Measurements from ENCODE around the gene MED9. TPM values are rescaled to one million over a fixed set of nuclear protein-coding genes. Genes with fewer than 3 reads are reported as not detected.

Gene MED9
- polyA plus RNA-seq, 2 donors, result 6.7 to 8.6 TPM

DNA sequence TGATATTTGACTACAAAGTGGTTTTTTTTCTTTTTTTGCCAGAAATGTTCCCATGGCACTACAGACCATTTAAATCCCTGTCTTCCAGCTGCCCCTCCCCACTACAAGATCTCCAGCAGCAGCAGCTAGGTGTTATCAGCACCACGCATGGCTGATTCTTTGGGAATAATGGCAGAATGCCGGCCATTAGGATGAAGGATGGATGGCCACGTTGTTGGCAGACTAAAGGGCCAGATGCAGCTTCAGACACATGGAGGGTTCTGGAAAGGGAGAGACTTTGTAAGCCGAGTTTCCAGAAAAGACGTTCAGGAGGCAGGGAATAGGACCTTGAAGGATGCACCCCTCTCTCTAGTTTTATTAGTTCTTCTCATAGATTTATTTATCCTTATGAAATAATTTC is 10.3 kb upstream of the MED9 start:
- WGBS, 2 donors, result 55 to 69% methylated on average over 5 of the region's 5 CpGs
- no peaks in the 10 kb centered on the region for H3K36me3 ChIP-seq (ENCODE audit: control insufficient read depth in 2 of 2, insufficient read depth in 2 of 2, low read length in 1 of 2)
- H3K27me3 ChIP-seq (ENCODE audit: control insufficient read depth in 1 of 2, insufficient read depth in 2 of 2, low read length in 2 of 2), result no peaks in the 10 kb centered on the region
- no peaks in the 10 kb centered on the region for H3K4me1 ChIP-seq (ENCODE audit: control insufficient read depth in 2 of 2, insufficient read depth in 2 of 2, low read length in 1 of 2)
- no peak overlapping the region for H3K4me3 ChIP-seq (ENCODE audit: low read depth in 1 of 2, low read length in 2 of 2)
- H3K27ac ChIP-seq (ENCODE audit: low read depth in 2 of 2, low read length in 1 of 2), result no peak overlapping the region
- no peaks in the 10 kb centered on the region for H3K9me3 ChIP-seq (ENCODE audit: control insufficient read depth in 2 of 2, insufficient read depth in 1 of 2, low read depth in 1 of 2, low read length in 1 of 2)

DNA sequence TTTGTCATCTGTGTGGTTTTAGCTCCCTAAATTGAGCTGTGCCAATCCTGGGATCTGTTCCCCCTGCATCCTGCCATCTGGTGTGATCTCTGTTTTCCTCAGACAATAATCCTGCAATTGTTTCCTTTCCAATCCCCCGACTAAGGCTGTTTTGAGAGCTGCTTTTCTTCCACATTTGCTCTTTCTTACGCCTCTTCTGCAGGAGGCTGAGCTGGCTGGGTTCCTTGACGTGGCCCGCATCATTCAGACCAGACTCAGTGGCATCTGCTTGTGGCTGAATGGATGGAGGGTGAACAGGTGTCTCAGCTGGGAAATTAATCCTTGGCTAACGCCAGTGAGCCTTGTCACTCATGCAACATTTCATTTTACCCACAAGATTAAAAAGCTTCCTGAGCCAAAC is 9.8 kb upstream of the MED9 start:
- H3K4me1 ChIP-seq (ENCODE audit: control insufficient read depth in 2 of 2, insufficient read depth in 2 of 2, low read length in 1 of 2), result no peaks in the 10 kb centered on the region

DNA sequence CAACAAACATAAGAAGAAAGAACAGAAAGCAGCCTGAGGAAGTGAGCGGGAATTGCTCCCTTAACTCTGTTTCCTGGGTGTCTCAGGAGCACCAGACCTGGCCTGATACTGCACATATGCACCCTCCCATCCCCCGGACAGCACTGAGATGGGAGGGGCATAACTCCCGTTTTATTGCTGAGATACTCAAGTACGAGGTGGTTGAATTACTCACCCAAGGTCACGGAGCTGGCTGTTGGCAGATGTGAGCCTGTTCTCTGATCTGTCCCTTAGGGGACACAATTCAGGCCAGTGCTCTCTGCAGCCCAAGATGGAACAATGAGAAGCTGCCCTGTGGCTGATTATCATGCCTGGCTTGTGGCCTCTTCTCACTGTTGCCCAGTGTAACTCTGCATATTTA is 9.1 kb upstream of the MED9 start:
- Histone ChIP-seq H3K36me3 (ENCODE audit: control insufficient read depth in 2 of 2, insufficient read depth in 2 of 2, low read length in 1 of 2) (no peaks in the 10 kb centered on the region), H3K4me3 (ENCODE audit: low read depth in 1 of 2, low read length in 2 of 2) (no peak overlapping the region), H3K27ac (ENCODE audit: low read depth in 2 of 2, low read length in 1 of 2) (no peak overlapping the region), H3K9me3 (ENCODE audit: control insufficient read depth in 2 of 2, insufficient read depth in 1 of 2, low read depth in 1 of 2, low read length in 1 of 2) (no peaks in the 10 kb centered on the region), H3K27me3 (ENCODE audit: control insufficient read depth in 1 of 2, insufficient read depth in 2 of 2, low read length in 2 of 2) (no peaks in the 10 kb centered on the region), H3K4me1 (ENCODE audit: control insufficient read depth in 2 of 2, insufficient read depth in 2 of 2, low read length in 1 of 2) (no peaks in the 10 kb centered on the region)
- WGBS, 2 donors, result 51 to 60% methylated on average over 5 of the region's 5 CpGs

More for the DNA sequence above, 9.8 kb upstream of the MED9 start:
- Histone ChIP-seq H3K9me3 (ENCODE audit: control insufficient read depth in 2 of 2, insufficient read depth in 1 of 2, low read depth in 1 of 2, low read length in 1 of 2) (no peaks in the 10 kb centered on the region), H3K27me3 (ENCODE audit: control insufficient read depth in 1 of 2, insufficient read depth in 2 of 2, low read length in 2 of 2) (no peaks in the 10 kb centered on the region), H3K36me3 (ENCODE audit: control insufficient read depth in 2 of 2, insufficient read depth in 2 of 2, low read length in 1 of 2) (no peaks in the 10 kb centered on the region), H3K27ac (ENCODE audit: low read depth in 2 of 2, low read length in 1 of 2) (no peak overlapping the region), H3K4me3 (ENCODE audit: low read depth in 1 of 2, low read length in 2 of 2) (no peak overlapping the region)
- WGBS, 2 donors, result 66 to 75% methylated on average over 5 of the region's 5 CpGs

DNA sequence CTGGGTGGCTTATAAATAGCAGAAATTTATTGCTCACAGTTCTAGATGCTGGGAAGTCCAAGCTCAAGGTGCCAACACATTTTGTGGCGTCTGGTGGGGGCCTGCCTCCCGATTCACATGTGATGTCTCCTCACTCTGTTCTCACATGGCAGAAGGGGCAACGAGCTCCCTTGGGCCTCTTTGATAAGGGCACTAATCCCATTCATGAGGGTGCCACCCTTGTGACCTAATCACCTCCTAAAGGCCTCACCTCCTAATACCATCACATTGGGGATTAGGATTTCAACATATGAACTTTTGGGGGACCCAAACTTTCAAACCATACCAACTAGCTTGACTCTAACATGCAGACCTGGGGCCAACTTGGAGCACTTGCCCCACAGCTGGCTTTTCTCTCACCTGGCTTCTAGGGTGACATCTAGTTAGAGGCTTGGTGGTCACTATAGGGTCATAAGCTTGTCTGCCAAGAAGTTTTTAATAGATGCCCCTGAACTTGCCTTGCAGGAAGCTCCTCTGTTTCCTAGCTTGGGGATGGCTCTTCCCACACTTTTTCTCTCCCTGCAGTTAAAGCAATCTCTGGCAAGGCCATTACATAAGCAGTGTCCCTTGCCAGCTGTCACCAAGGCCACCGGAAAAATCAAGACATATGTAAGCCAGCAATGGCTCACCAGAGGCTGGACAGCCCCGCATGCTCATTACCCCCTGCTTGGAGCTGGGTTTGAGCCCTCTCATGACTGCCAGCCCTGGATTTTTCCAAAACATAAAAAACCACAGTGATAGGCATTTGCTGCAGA is 8.4 kb upstream of the MED9 start:
- H3K9me3 ChIP-seq (ENCODE audit: control insufficient read depth in 2 of 2, insufficient read depth in 1 of 2, low read depth in 1 of 2, low read length in 1 of 2), result no peaks in the 10 kb centered on the region
- 72 to 78% methylated on average over 5 of the region's 5 CpGs for WGBS, 2 donors
- no peaks in the 10 kb centered on the region for H3K4me1 ChIP-seq (ENCODE audit: control insufficient read depth in 2 of 2, insufficient read depth in 2 of 2, low read length in 1 of 2)
- H3K36me3 ChIP-seq (ENCODE audit: control insufficient read depth in 2 of 2, insufficient read depth in 2 of 2, low read length in 1 of 2), result no peaks in the 10 kb centered on the region
- no peaks in the 10 kb centered on the region for H3K27me3 ChIP-seq (ENCODE audit: control insufficient read depth in 1 of 2, insufficient read depth in 2 of 2, low read length in 2 of 2)
- no peak overlapping the region for H3K4me3 ChIP-seq (ENCODE audit: low read depth in 1 of 2, low read length in 2 of 2)
- H3K27ac ChIP-seq (ENCODE audit: low read depth in 2 of 2, low read length in 1 of 2), result no peak overlapping the region

DNA sequence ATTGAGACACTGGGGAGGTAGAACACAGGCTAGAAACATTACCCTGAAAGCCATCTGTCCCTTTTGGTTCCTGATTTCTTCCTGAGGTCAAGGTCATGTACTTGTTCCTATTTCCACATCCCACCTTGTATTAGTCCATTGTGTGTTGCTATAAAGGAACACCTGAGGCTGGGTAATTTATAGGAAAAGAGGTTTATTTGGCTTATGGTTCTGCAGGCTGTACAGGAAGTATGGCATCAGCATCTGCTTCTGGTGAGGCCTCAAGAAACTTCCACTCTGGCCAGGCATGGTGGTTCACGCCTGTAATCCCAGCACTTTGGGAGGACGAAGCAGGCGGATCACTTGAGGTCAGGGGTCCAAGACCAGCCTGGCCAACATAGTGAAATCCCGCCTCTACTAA is 7.4 kb upstream of the MED9 start:
- Histone ChIP-seq H3K4me3 (ENCODE audit: low read depth in 1 of 2, low read length in 2 of 2) (no peak overlapping the region), H3K9me3 (ENCODE audit: control insufficient read depth in 2 of 2, insufficient read depth in 1 of 2, low read depth in 1 of 2, low read length in 1 of 2) (no peaks in the 10 kb centered on the region), H3K36me3 (ENCODE audit: control insufficient read depth in 2 of 2, insufficient read depth in 2 of 2, low read length in 1 of 2) (no peaks in the 10 kb centered on the region), H3K4me1 (ENCODE audit: control insufficient read depth in 2 of 2, insufficient read depth in 2 of 2, low read length in 1 of 2) (no peaks in the 10 kb centered on the region), H3K27ac (ENCODE audit: low read depth in 2 of 2, low read length in 1 of 2) (no peak overlapping the region), H3K27me3 (ENCODE audit: control insufficient read depth in 1 of 2, insufficient read depth in 2 of 2, low read length in 2 of 2) (no peaks in the 10 kb centered on the region)
- 93 to 98% methylated on average over 4 of the region's 4 CpGs for WGBS, 2 donors

DNA sequence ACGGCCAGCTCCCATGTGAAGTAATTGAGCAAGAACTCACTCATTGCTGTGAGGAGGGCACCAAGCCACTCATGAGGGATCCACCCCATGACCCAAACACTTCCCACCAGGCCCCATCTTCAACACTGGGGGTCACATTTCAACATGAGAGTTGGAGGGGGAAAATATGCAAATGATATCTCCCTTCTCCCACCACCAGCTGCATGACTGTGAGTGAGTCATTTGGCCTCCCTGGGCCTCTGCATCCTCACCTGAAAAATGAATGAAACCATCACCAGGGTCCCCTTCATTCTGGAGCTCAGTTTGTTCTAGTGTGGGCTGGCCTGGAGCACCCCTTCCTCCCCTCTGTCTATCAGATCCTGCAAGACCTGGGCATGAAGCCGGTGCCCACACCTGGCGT is 6.8 kb upstream of the MED9 start:
- Histone ChIP-seq H3K27ac (ENCODE audit: low read depth in 2 of 2, low read length in 1 of 2) (no peak overlapping the region), H3K4me3 (ENCODE audit: low read depth in 1 of 2, low read length in 2 of 2) (no peak overlapping the region), H3K27me3 (ENCODE audit: control insufficient read depth in 1 of 2, insufficient read depth in 2 of 2, low read length in 2 of 2) (no peaks in the 10 kb centered on the region), H3K36me3 (ENCODE audit: control insufficient read depth in 2 of 2, insufficient read depth in 2 of 2, low read length in 1 of 2) (no peaks in the 10 kb centered on the region), H3K4me1 (ENCODE audit: control insufficient read depth in 2 of 2, insufficient read depth in 2 of 2, low read length in 1 of 2) (no peaks in the 10 kb centered on the region), H3K9me3 (ENCODE audit: control insufficient read depth in 2 of 2, insufficient read depth in 1 of 2, low read depth in 1 of 2, low read length in 1 of 2) (no peaks in the 10 kb centered on the region)
- WGBS, 2 donors, result 95 to 98% methylated on average over 3 of the region's 3 CpGs

DNA sequence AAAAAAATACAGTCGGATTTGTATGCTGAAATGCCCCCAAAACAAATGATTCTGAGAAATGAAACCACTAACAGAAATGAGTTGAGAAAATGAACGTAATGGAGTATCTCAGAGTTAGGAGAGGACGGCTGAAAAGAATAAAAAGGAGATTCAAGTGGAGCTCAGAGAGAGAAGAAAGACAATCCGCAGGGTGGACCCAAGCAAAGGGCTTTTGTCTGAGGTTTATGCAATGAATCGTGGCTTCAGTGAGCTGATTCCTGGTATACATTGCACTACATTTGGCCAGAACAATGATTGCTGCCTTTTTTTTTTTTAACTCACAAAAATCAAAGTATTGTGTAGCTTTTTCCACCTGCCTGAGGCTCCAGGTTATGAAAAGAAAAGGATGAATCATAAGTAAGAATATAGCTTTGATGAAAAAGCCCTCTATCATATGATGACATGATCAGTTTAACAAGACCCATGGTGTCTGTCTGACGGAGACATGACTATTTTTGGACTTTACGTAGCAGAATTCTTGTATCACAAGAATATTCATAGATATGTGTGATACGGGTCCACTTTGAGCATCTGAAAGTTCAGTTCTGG is 4.4 kb upstream of the MED9 start:
- H3K36me3 ChIP-seq (ENCODE audit: control insufficient read depth in 2 of 2, insufficient read depth in 2 of 2, low read length in 1 of 2), result no peaks in the 10 kb centered on the region
- 42 to 46% methylated on average over 8 of the region's 8 CpGs for WGBS, 2 donors
- no peaks in the 10 kb centered on the region for H3K27me3 ChIP-seq (ENCODE audit: control insufficient read depth in 1 of 2, insufficient read depth in 2 of 2, low read length in 2 of 2)
- no peak overlapping the region for H3K4me3 ChIP-seq (ENCODE audit: low read depth in 1 of 2, low read length in 2 of 2)
- no peaks in the 10 kb centered on the region for H3K4me1 ChIP-seq (ENCODE audit: control insufficient read depth in 2 of 2, insufficient read depth in 2 of 2, low read length in 1 of 2)
- no peaks in the 10 kb centered on the region for H3K9me3 ChIP-seq (ENCODE audit: control insufficient read depth in 2 of 2, insufficient read depth in 1 of 2, low read depth in 1 of 2, low read length in 1 of 2)
- no peak overlapping the region for H3K27ac ChIP-seq (ENCODE audit: low read depth in 2 of 2, low read length in 1 of 2)

DNA sequence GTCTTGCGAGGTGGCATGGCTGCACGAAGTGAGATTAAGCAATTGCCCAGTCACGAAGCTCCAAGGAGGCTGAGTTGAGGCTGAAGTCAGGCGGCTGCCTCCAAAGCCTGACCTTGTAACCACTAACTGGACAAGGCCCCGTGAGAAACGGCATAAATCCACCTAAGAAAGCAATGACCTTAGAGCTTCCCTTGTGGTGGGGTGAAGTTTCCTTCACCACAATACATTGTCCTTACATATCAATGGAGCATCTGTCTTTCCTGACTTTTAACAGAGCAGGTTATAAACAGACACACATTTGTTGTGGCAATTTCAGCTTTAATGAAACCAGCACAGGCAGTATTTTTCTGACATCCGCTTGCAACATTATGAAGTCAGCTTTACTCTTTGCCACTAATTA is 2.5 kb upstream of the MED9 start:
- H3K36me3 ChIP-seq (ENCODE audit: control insufficient read depth in 2 of 2, insufficient read depth in 2 of 2, low read length in 1 of 2), result no peaks in the 10 kb centered on the region
- no peak overlapping the region for H3K4me3 ChIP-seq (ENCODE audit: low read depth in 1 of 2, low read length in 2 of 2)
- no peak overlapping the region for H3K27ac ChIP-seq (ENCODE audit: low read depth in 2 of 2, low read length in 1 of 2)
- H3K4me1 ChIP-seq (ENCODE audit: control insufficient read depth in 2 of 2, insufficient read depth in 2 of 2, low read length in 1 of 2), result peaks cover 0 to 2% of the 10 kb centered on the region in 2 donors
- H3K9me3 ChIP-seq (ENCODE audit: control insufficient read depth in 2 of 2, insufficient read depth in 1 of 2, low read depth in 1 of 2, low read length in 1 of 2), result no peaks in the 10 kb centered on the region
- H3K27me3 ChIP-seq (ENCODE audit: control insufficient read depth in 1 of 2, insufficient read depth in 2 of 2, low read length in 2 of 2), result no peaks in the 10 kb centered on the region
- 70 to 83% methylated on average over 7 of the region's 7 CpGs for WGBS, 2 donors

DNA sequence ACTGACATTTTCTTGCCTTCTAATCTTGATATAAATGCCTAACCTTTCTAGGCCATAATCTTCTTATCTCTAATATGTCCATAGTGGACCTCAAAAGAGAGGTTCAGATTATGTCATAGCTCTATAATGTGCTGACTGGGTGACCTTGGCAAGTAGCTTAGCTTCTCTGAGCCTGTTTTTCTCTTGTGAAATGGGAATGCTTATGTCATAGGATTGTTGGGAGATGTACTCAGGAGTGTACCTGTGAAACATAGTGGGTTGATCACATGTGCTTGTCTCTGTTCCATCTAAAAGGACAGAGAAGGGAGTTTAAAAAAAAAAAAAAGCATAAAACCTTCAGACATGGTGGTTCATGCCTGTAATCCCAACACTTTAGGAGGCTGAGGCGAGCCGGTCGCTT is 2.4 kb downstream of the MED9 start:
- H3K9me3 ChIP-seq (ENCODE audit: control insufficient read depth in 2 of 2, insufficient read depth in 1 of 2, low read depth in 1 of 2, low read length in 1 of 2), result no peaks in the 10 kb centered on the region
- no peak overlapping the region for H3K4me3 ChIP-seq (ENCODE audit: low read depth in 1 of 2, low read length in 2 of 2)
- H3K27ac ChIP-seq (ENCODE audit: low read depth in 2 of 2, low read length in 1 of 2), result no peak overlapping the region
- 97 to 99% methylated on average over 3 of the region's 3 CpGs for WGBS, 2 donors
- H3K27me3 ChIP-seq (ENCODE audit: control insufficient read depth in 1 of 2, insufficient read depth in 2 of 2, low read length in 2 of 2), result no peaks in the 10 kb centered on the region
- peaks cover 0 to 2% of the 10 kb centered on the region in 2 donors for H3K4me1 ChIP-seq (ENCODE audit: control insufficient read depth in 2 of 2, insufficient read depth in 2 of 2, low read length in 1 of 2)
- no peaks in the 10 kb centered on the region for H3K36me3 ChIP-seq (ENCODE audit: control insufficient read depth in 2 of 2, insufficient read depth in 2 of 2, low read length in 1 of 2)

DNA sequence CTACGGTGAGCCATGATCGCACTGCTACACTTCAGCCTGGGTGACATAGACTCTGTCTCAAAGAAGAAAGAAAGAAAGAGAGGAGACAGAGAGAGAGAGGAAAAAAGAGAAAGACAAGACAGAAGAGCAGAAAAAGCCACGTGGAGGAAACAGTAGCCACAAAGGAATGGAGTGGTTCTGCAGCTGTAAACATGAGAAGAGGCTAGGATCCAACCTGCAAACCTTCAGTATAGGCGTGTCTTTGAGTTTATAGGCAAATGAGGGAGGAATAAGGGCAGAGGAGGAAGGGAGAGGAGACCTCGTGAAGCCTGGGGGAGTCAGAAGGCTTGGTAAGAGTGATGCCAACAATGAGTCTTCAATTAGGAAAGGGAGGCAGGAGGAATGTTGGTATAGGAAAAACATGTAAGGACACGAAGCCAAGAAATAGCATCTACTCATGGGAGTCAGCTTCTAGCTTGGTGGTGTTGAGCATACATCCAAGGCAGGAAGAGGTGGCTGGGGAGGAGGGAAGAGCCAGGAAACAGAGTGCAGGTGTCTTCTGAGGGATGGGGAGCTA is 3.9 kb downstream of the MED9 start:
- Histone ChIP-seq H3K27me3 (ENCODE audit: control insufficient read depth in 1 of 2, insufficient read depth in 2 of 2, low read length in 2 of 2) (no peaks in the 10 kb centered on the region), H3K9me3 (ENCODE audit: control insufficient read depth in 2 of 2, insufficient read depth in 1 of 2, low read depth in 1 of 2, low read length in 1 of 2) (no peaks in the 10 kb centered on the region), H3K27ac (ENCODE audit: low read depth in 2 of 2, low read length in 1 of 2) (no peak overlapping the region), H3K4me1 (ENCODE audit: control insufficient read depth in 2 of 2, insufficient read depth in 2 of 2, low read length in 1 of 2) (peaks cover 0 to 5% of the 10 kb centered on the region in 2 donors), H3K36me3 (ENCODE audit: control insufficient read depth in 2 of 2, insufficient read depth in 2 of 2, low read length in 1 of 2) (peaks cover 0 to 4% of the 10 kb centered on the region in 2 donors), H3K4me3 (ENCODE audit: low read depth in 1 of 2, low read length in 2 of 2) (no peak overlapping the region)
- WGBS, 2 donors, result 66 to 69% methylated on average over 6 of the region's 6 CpGs

Measured in esophagus (tissue), 2 donors.